Panc1 (cell line): ENCODE data around the gene SLC5A11.

Source experiments
- CTCF ChIP-seq: fragments of 450-650 bp; IDR thresholded peaks from 2 replicates; pipeline ENCODE4 v1.5.1; 2017; ENCODE audit warnings: mild to moderate bottlenecking
- REST ChIP-seq, 2 experiments: IDR thresholded peaks; 2 replicates each; pipeline ENCODE4 v1.6.1; 2011 to 2012; ENCODE audit warnings: low read depth in 2 of 2, control low read depth in 1 of 2, low read length in 1 of 2, mild to moderate bottlenecking in 1 of 2, moderate library complexity in 1 of 2; ENCODE audit not compliant: insufficient read depth in 1 of 2

GRCh38 chr16:24805484-24805883 lies 40.3 kb upstream of the SLC5A11 start:
- no peak for TF ChIP-seq REST (IDR thresholded peaks at IDR 0.05; ENCODE audit: insufficient read depth in 1 of 2, low read depth in 2 of 2, low read length in 1 of 2)
- no peak for TF ChIP-seq CTCF
